Measurements from ENCODE around the gene PPP1R1B. TPM values are rescaled to one million over a fixed set of nuclear protein-coding genes. Genes with fewer than 3 reads are reported as not detected.

The PPP1R1B gene
- total RNA-seq, 1 experiment from 2014 or later = 8.2 TPM

GRCh38 chr17:39602533-39603303 lies 24.0 kb upstream of the PPP1R1B start:
- intact Hi-C loops (cut with micrococcal nuclease; ENCODE audit: unreplicated experiment) = no loop called here
- Histone ChIP-seq H3K4me1 (ENCODE audit: insufficient read depth, low read length, poor library complexity, severe bottlenecking) (no peaks in the 10 kb centered on the region), H3K36me3 (ENCODE audit: insufficient read depth, low read length, poor library complexity, severe bottlenecking) (no peaks in the 10 kb centered on the region), H3K27me3 (replicated peaks; ENCODE audit: insufficient read depth, low read depth, low read length, poor library complexity) (peaks cover 99% of the 10 kb centered on the region), H3K27ac (ENCODE audit: low read depth, low read length, poor library complexity, severe bottlenecking) (no peak overlapping the region), H3K4me3 (ENCODE audit: low read depth, low read length, poor library complexity, severe bottlenecking) (no peak overlapping the region), H3K9me3 (ENCODE audit: low read depth, low read length, poor library complexity, severe bottlenecking) (no peaks in the 10 kb centered on the region)
- TF ChIP-seq EZH2 (IDR thresholded peaks at IDR 0.05; ENCODE audit: borderline replicate concordance, low read depth, low read length, poor library complexity, severe bottlenecking) = no peak
- TF ChIP-seq CTCF (conservative IDR thresholded peaks at IDR 0.05; ENCODE audit: low read depth, low read length) = no peak
- no TSS peak for BruUV-seq (replicated peaks)
- ChIA-PET CTCF (no interaction called here), POLR2A (ENCODE audit: low non-redundant PET) (no interaction called here)
- DNase-seq (ENCODE audit: low spot score) = no peak

- TF ChIP-seq CTCF (conservative IDR thresholded peaks at IDR 0.05; ENCODE audit: low read depth, low read length) = no peak
- no peak for TF ChIP-seq EZH2 (IDR thresholded peaks at IDR 0.05; ENCODE audit: borderline replicate concordance, low read depth, low read length, poor library complexity, severe bottlenecking)
- H3K4me1 ChIP-seq (ENCODE audit: insufficient read depth, low read length, poor library complexity, severe bottlenecking) = no peaks in the 10 kb centered on the region
- no peak for DNase-seq (ENCODE audit: low spot score)
- CTCF ChIA-PET = no interaction called here
- no peaks in the 10 kb centered on the region for H3K9me3 ChIP-seq (ENCODE audit: low read depth, low read length, poor library complexity, severe bottlenecking)
- POLR2A ChIA-PET (ENCODE audit: low non-redundant PET) = no interaction called here
- no peak overlapping the region for H3K4me3 ChIP-seq (ENCODE audit: low read depth, low read length, poor library complexity, severe bottlenecking)
- no peaks in the 10 kb centered on the region for H3K36me3 ChIP-seq (ENCODE audit: insufficient read depth, low read length, poor library complexity, severe bottlenecking)
- no peak overlapping the region for H3K27ac ChIP-seq (ENCODE audit: low read depth, low read length, poor library complexity, severe bottlenecking)
- H3K27me3 ChIP-seq (replicated peaks; ENCODE audit: insufficient read depth, low read depth, low read length, poor library complexity) = peaks cover 92% of the 10 kb centered on the region
- intact Hi-C loops (cut with micrococcal nuclease; ENCODE audit: unreplicated experiment) = no loop called here
- no TSS peak for BruUV-seq (replicated peaks)
Observed at GRCh38 chr17:39603304-39604016, 23.3 kb upstream of the PPP1R1B start.

- intact Hi-C loops (cut with micrococcal nuclease; ENCODE audit: unreplicated experiment) = no loop called here
- Histone ChIP-seq H3K27me3 (replicated peaks; ENCODE audit: insufficient read depth, low read depth, low read length, poor library complexity) (peaks cover 76% of the 10 kb centered on the region), H3K4me1 (ENCODE audit: insufficient read depth, low read length, poor library complexity, severe bottlenecking) (no peaks in the 10 kb centered on the region), H3K4me3 (ENCODE audit: low read depth, low read length, poor library complexity, severe bottlenecking) (no peak overlapping the region), H3K9me3 (ENCODE audit: low read depth, low read length, poor library complexity, severe bottlenecking) (no peaks in the 10 kb centered on the region), H3K27ac (ENCODE audit: low read depth, low read length, poor library complexity, severe bottlenecking) (no peak overlapping the region), H3K36me3 (ENCODE audit: insufficient read depth, low read length, poor library complexity, severe bottlenecking) (no peaks in the 10 kb centered on the region)
- CTCF ChIA-PET = no interaction called here
- TF ChIP-seq EZH2 (IDR thresholded peaks at IDR 0.05; ENCODE audit: borderline replicate concordance, low read depth, low read length, poor library complexity, severe bottlenecking) (no peak), CTCF (conservative IDR thresholded peaks at IDR 0.05; ENCODE audit: low read depth, low read length) (no peak)
- POLR2A ChIA-PET (ENCODE audit: low non-redundant PET) = no interaction called here
- DNase-seq (ENCODE audit: low spot score) = no peak
- BruUV-seq (replicated peaks) = no TSS peak
Observed at GRCh38 chr17:39604911-39605491, 21.8 kb upstream of the PPP1R1B start.
